ENCODE data around the gene MAGEA6. TPM values are rescaled to one million over a fixed set of nuclear protein-coding genes. Genes with fewer than 3 reads are reported as not detected.
"Not testable (repeated sequence)": the region's sequence is repeated elsewhere in the genome, so short reads cannot be mapped to it uniquely, and the experiment has no call there.

MAGEA6 gene
- total and polyA plus RNA-seq, 2 donors (not counting 1 experiment from before 2014, with no cell fraction given), result not detected

- intact Hi-C loops (cut with micrococcal nuclease); H3K79me2 ChIP-seq (ENCODE audit: control insufficient read depth, insufficient read depth, low read length); H3K9ac ChIP-seq (ENCODE audit: low read length); POLR2A ChIA-PET; H3K4me3 ChIP-seq (ENCODE audit: control extremely low read depth in 1 of 5, extremely low read depth in 1 of 5, insufficient read depth in 1 of 5, low read depth in 2 of 5, low read length in 4 of 5); ATAC-seq (ENCODE audit: low read depth); H3K4me2 ChIP-seq (replicated peaks; ENCODE audit: low read depth, low read length, poor library complexity, severe bottlenecking); H3K36me3 ChIP-seq (replicated peaks in 1 of 2; ENCODE audit: control extremely low read depth in 1 of 2, control insufficient read depth in 1 of 2, extremely low read depth in 1 of 2, insufficient read depth in 2 of 2, low read length in 1 of 2); CTCF ChIA-PET; H3K27me3 Mint-ChIP-seq; H3K4me3 Mint-ChIP-seq; H3K9me3 ChIP-seq (ENCODE audit: control extremely low read depth in 1 of 3, control insufficient read depth in 2 of 3, insufficient read depth in 1 of 3, low read length in 2 of 3); H2AFZ ChIP-seq (ENCODE audit: insufficient read depth, low read depth, low read length, poor library complexity, severe bottlenecking); DNase-seq; H3K27ac Mint-ChIP-seq; H4K20me1 ChIP-seq (ENCODE audit: control insufficient read depth, insufficient read depth, low read length, poor library complexity, severe bottlenecking); H3K27ac ChIP-seq (ENCODE audit: low read length in 2 of 2); H3K4me1 Mint-ChIP-seq; H3K4me1 ChIP-seq (ENCODE audit: control insufficient read depth in 2 of 2, insufficient read depth in 2 of 2, low read length in 2 of 2); H3K27me3 ChIP-seq (replicated peaks in 1 of 4; ENCODE audit: control extremely low read depth in 1 of 4, control insufficient read depth in 3 of 4, insufficient read depth in 4 of 4, low read length in 3 of 4); H3K9me3 Mint-ChIP-seq (ENCODE audit: insufficient read depth): not testable (repeated sequence)
- WGBS (ENCODE audit: insufficient coverage), result no CpG with 5 or more reads among the region's 7 CpGs
Observed at GRCh38 chrX:152761582-152761981, 7.9 kb downstream of the MAGEA6 start.

- H3K9me3 Mint-ChIP-seq (ENCODE audit: insufficient read depth); H3K9me3 ChIP-seq (ENCODE audit: control extremely low read depth in 1 of 3, control insufficient read depth in 2 of 3, insufficient read depth in 1 of 3, low read length in 2 of 3); H3K79me2 ChIP-seq (ENCODE audit: control insufficient read depth, insufficient read depth, low read length); H2AFZ ChIP-seq (ENCODE audit: insufficient read depth, low read depth, low read length, poor library complexity, severe bottlenecking); POLR2A ChIA-PET; H3K4me1 Mint-ChIP-seq; H3K27ac ChIP-seq (ENCODE audit: low read length in 2 of 2); H3K27me3 Mint-ChIP-seq; ATAC-seq (ENCODE audit: low read depth); CTCF ChIA-PET; H3K9ac ChIP-seq (ENCODE audit: low read length); H3K4me1 ChIP-seq (ENCODE audit: control insufficient read depth in 2 of 2, insufficient read depth in 2 of 2, low read length in 2 of 2); H3K36me3 ChIP-seq (replicated peaks in 1 of 2; ENCODE audit: control extremely low read depth in 1 of 2, control insufficient read depth in 1 of 2, extremely low read depth in 1 of 2, insufficient read depth in 2 of 2, low read length in 1 of 2); H4K20me1 ChIP-seq (ENCODE audit: control insufficient read depth, insufficient read depth, low read length, poor library complexity, severe bottlenecking); H3K27ac Mint-ChIP-seq; H3K27me3 ChIP-seq (replicated peaks in 1 of 4; ENCODE audit: control extremely low read depth in 1 of 4, control insufficient read depth in 3 of 4, insufficient read depth in 4 of 4, low read length in 3 of 4); intact Hi-C loops (cut with micrococcal nuclease); H3K4me2 ChIP-seq (replicated peaks; ENCODE audit: low read depth, low read length, poor library complexity, severe bottlenecking); H3K4me3 ChIP-seq (ENCODE audit: control extremely low read depth in 1 of 5, extremely low read depth in 1 of 5, insufficient read depth in 1 of 5, low read depth in 2 of 5, low read length in 4 of 5); DNase-seq; H3K4me3 Mint-ChIP-seq: not testable (repeated sequence)
- no CpG with 5 or more reads among the region's 7 CpGs for WGBS (ENCODE audit: insufficient coverage)
Observed at GRCh38 chrX:152759544-152759943, 9.9 kb downstream of the MAGEA6 start.

- CTCF ChIA-PET, result not testable (repeated sequence)
Observed at GRCh38 chrX:152758918-152759317, 10.6 kb downstream of the MAGEA6 start, which contains the start of gene CSAG3. Gene CSAG3, plus strand, starts transcription at chrX:152759218.

GRCh38 chrX:152754871-152755270 is 14.6 kb downstream of the MAGEA6 start:
- ATAC-seq (ENCODE audit: low read depth); CTCF ChIA-PET: not testable (repeated sequence)
- no CpG with 5 or more reads among the region's 5 CpGs for WGBS (ENCODE audit: insufficient coverage)

More at GRCh38 chrX:152758918-152759317, 10.6 kb downstream of the MAGEA6 start, which contains the start of gene CSAG3:
- H3K4me3 ChIP-seq (ENCODE audit: control extremely low read depth in 1 of 5, extremely low read depth in 1 of 5, insufficient read depth in 1 of 5, low read depth in 2 of 5, low read length in 4 of 5); H2AFZ ChIP-seq (ENCODE audit: insufficient read depth, low read depth, low read length, poor library complexity, severe bottlenecking); H3K27ac Mint-ChIP-seq; H3K9me3 Mint-ChIP-seq (ENCODE audit: insufficient read depth); H3K4me1 Mint-ChIP-seq; H3K36me3 ChIP-seq (replicated peaks in 1 of 2; ENCODE audit: control extremely low read depth in 1 of 2, control insufficient read depth in 1 of 2, extremely low read depth in 1 of 2, insufficient read depth in 2 of 2, low read length in 1 of 2); H3K27ac ChIP-seq (ENCODE audit: low read length in 2 of 2); H3K27me3 ChIP-seq (replicated peaks in 1 of 4; ENCODE audit: control extremely low read depth in 1 of 4, control insufficient read depth in 3 of 4, insufficient read depth in 4 of 4, low read length in 3 of 4); H3K9ac ChIP-seq (ENCODE audit: low read length); H3K27me3 Mint-ChIP-seq; H3K4me3 Mint-ChIP-seq; DNase-seq; POLR2A ChIA-PET; H3K9me3 ChIP-seq (ENCODE audit: control extremely low read depth in 1 of 3, control insufficient read depth in 2 of 3, insufficient read depth in 1 of 3, low read length in 2 of 3); ATAC-seq (ENCODE audit: low read depth); H3K4me2 ChIP-seq (replicated peaks; ENCODE audit: low read depth, low read length, poor library complexity, severe bottlenecking); H4K20me1 ChIP-seq (ENCODE audit: control insufficient read depth, insufficient read depth, low read length, poor library complexity, severe bottlenecking); H3K4me1 ChIP-seq (ENCODE audit: control insufficient read depth in 2 of 2, insufficient read depth in 2 of 2, low read length in 2 of 2); H3K79me2 ChIP-seq (ENCODE audit: control insufficient read depth, insufficient read depth, low read length); intact Hi-C loops (cut with micrococcal nuclease): not testable (repeated sequence)
- WGBS (ENCODE audit: insufficient coverage), result no CpG with 5 or more reads among the region's 2 CpGs

More at GRCh38 chrX:152754871-152755270, 14.6 kb downstream of the MAGEA6 start:
- H3K9me3 Mint-ChIP-seq (ENCODE audit: insufficient read depth); H3K4me1 Mint-ChIP-seq; H3K27ac ChIP-seq (ENCODE audit: low read length in 2 of 2); H3K4me3 ChIP-seq (ENCODE audit: control extremely low read depth in 1 of 5, extremely low read depth in 1 of 5, insufficient read depth in 1 of 5, low read depth in 2 of 5, low read length in 4 of 5); H3K9me3 ChIP-seq (ENCODE audit: control extremely low read depth in 1 of 3, control insufficient read depth in 2 of 3, insufficient read depth in 1 of 3, low read length in 2 of 3); H3K9ac ChIP-seq (ENCODE audit: low read length); H2AFZ ChIP-seq (ENCODE audit: insufficient read depth, low read depth, low read length, poor library complexity, severe bottlenecking); H3K27ac Mint-ChIP-seq; H3K4me2 ChIP-seq (replicated peaks; ENCODE audit: low read depth, low read length, poor library complexity, severe bottlenecking); H3K4me3 Mint-ChIP-seq; H4K20me1 ChIP-seq (ENCODE audit: control insufficient read depth, insufficient read depth, low read length, poor library complexity, severe bottlenecking); H3K27me3 Mint-ChIP-seq; H3K79me2 ChIP-seq (ENCODE audit: control insufficient read depth, insufficient read depth, low read length); POLR2A ChIA-PET; H3K4me1 ChIP-seq (ENCODE audit: control insufficient read depth in 2 of 2, insufficient read depth in 2 of 2, low read length in 2 of 2); DNase-seq; H3K36me3 ChIP-seq (replicated peaks in 1 of 2; ENCODE audit: control extremely low read depth in 1 of 2, control insufficient read depth in 1 of 2, extremely low read depth in 1 of 2, insufficient read depth in 2 of 2, low read length in 1 of 2); intact Hi-C loops (cut with micrococcal nuclease); H3K27me3 ChIP-seq (replicated peaks in 1 of 4; ENCODE audit: control extremely low read depth in 1 of 4, control insufficient read depth in 3 of 4, insufficient read depth in 4 of 4, low read length in 3 of 4): not testable (repeated sequence)
